HG02571 (cell line): ENCODE measurements around the gene ANKRD33.

ENCODE experiments used
- ATAC-seq: cut with Tn5 transposase; IDR thresholded peaks from one replicate; pipeline ENCODE4 v1.9.1; 2021; ENCODE audit warnings: mild to moderate bottlenecking, moderate library complexity; ENCODE audit not compliant: unreplicated experiment

ANKRD33 gene

GRCh38 chr12:51914034-51914923 is 26.4 kb downstream of the ANKRD33 start:
- ATAC-seq, result no peak

GRCh38 chr12:51915003-51915625 is 27.2 kb downstream of the ANKRD33 start:
- no peak for ATAC-seq

GRCh38 chr12:51915951-51916350 is 28.0 kb downstream of the ANKRD33 start:
- no peak for ATAC-seq

GRCh38 chr12:51917041-51917590 is 29.2 kb downstream of the ANKRD33 start:
- no peak for ATAC-seq

GRCh38 chr12:51917746-51918453 is 30.0 kb downstream of the ANKRD33 start:
- ATAC-seq, result no peak

GRCh38 chr12:51920046-51920445 is 32.1 kb downstream of the ANKRD33 start:
- ATAC-seq, result no peak

GRCh38 chr12:51921017-51921725 is 33.3 kb downstream of the ANKRD33 start:
- ATAC-seq, result no peak

GRCh38 chr12:51922146-51922545 is 34.2 kb downstream of the ANKRD33 start:
- no peak for ATAC-seq

- ATAC-seq, result no peak
These were observed 35.0 kb downstream of the ANKRD33 start for GRCh38 chr12:51922762-51923505.

GRCh38 chr12:51923506-51924365 is 35.8 kb downstream of the ANKRD33 start:
- ATAC-seq, result no peak

GRCh38 chr12:51924551-51925319 is 36.8 kb downstream of the ANKRD33 start:
- no peak for ATAC-seq

GRCh38 chr12:51925346-51926063 is 37.6 kb downstream of the ANKRD33 start:
- no peak for ATAC-seq

GRCh38 chr12:51926064-51926632 is 38.2 kb downstream of the ANKRD33 start:
- no peak for ATAC-seq

- no peak for ATAC-seq
These were observed 38.8 kb downstream of the ANKRD33 start for GRCh38 chr12:51926718-51927117.

- no peak for ATAC-seq
These were observed 44.5 kb downstream of the ANKRD33 start for GRCh38 chr12:51932218-51933076.

GRCh38 chr12:51934080-51934479 is 46.2 kb downstream of the ANKRD33 start:
- ATAC-seq, result no peak
